Activated effector memory CD4-positive, alpha-beta T cell treated with Interleukin-2 at 50 U/mL for 16 hours (primary cell): Measurements from ENCODE around the gene CHRM2.

Source experiments
- DNase-seq: peaks from one replicate; pipeline ENCODE4 v3.0.0-alpha.2; 2020

The CHRM2 gene

GRCh38 chr7:136897676-136898075, 29.2 kb downstream of the CHRM2 start:
- DNase-seq: no peak

GRCh38 chr7:136900005-136900404, 31.6 kb downstream of the CHRM2 start:
- no peak for DNase-seq

- no peak for DNase-seq
Measured at GRCh38 chr7:136910771-136911170, 42.3 kb downstream of the CHRM2 start.

- no peak for DNase-seq
Measured at GRCh38 chr7:136911344-136911743, 42.9 kb downstream of the CHRM2 start.

- no peak for DNase-seq
Measured at GRCh38 chr7:136912339-136912738, 43.9 kb downstream of the CHRM2 start.

GRCh38 chr7:136914016-136914415, 45.6 kb downstream of the CHRM2 start:
- DNase-seq: no peak

DNA sequence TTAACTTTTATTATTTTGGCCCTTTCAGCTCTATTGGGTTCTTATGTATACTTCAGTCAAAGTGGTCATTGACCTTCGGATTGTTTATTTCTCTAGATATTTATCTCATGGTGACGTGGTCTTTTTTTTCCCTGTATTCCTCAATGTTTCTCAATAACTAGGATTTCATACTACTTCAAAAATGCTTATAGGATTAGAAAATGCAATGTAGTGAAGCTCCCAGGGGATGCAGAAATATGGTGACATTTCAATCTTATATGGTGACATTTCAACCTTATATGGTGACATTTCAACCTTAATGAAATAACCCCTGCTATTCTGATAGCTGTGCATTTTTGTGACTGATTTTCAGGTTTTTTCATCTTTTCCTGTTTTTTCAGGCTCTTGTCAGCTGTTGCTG, 51.4 kb downstream of the CHRM2 start:
- DNase-seq: no peak

DNA sequence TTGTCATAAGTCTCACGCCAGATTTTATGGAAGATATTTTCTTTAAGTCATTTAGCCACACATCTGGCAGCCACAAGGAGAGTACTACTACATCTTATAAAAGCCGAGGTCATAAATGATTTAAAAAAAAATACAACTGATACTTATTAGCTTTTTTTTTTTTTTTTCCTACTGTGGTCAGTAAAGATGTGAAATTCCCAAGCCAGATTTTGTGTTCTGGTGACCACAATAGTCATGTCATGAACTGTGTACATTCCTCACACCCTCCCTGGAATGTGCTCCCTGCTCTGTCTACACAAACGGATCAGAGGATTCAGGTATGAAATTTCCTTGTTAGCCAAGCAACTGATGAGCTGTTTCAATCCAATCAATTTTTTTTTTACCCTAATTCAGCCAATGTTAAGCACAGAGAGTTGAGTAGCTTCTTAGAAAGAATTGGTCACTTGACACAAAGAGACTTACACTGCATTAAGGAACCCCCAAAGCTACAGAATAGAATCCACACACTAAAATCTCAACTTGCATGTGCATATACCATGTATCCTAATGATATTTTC, 54.7 kb downstream of the CHRM2 start:
- DNase-seq: no peak

GRCh38 chr7:136925044-136925443, 56.6 kb downstream of the CHRM2 start:
- no peak for DNase-seq

GRCh38 chr7:136925556-136925955, 57.1 kb downstream of the CHRM2 start:
- no peak for DNase-seq

GRCh38 chr7:136931169-136931867, 62.9 kb downstream of the CHRM2 start:
- DNase-seq: no peak

DNA sequence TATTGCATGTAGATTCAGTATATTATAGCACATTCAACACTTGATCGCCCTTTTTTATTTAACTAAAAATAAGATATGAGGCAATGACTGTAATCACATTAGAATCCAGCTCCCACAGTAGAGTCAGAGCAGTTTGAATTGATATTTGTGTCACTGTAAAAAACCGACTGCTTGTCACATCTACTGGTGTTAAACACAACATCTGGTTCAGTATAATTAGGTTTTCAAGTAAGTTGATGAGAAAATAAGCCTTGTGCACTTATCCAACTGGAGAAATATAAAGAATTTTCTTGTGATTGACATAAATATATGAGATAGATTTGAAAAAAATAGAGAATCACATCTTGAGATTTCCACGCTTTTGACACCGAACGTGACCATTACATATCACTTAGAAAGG, 69.0 kb downstream of the CHRM2 start:
- DNase-seq: no peak

- no peak for DNase-seq
Measured at GRCh38 chr7:136938476-136938875, 70.0 kb downstream of the CHRM2 start.

DNA sequence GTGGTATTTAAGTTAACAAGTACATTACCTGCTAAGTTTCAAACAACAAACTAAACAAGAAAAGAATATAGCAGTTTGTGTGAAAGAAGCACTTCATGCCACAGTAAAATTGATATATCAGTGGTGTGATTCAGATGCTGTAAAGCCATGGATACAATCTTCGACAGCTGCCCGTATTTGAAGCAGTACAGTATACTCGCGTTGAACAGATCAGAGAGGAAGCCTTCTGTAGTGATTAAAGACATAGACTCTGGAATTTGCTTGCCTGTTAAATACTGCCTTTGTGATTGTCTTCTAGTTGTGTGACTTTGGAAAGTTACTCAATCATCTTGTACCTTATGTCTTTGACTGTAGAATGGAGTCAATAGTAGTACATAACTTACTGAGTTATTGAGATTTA, 71.7 kb downstream of the CHRM2 start:
- no peak for DNase-seq

DNA sequence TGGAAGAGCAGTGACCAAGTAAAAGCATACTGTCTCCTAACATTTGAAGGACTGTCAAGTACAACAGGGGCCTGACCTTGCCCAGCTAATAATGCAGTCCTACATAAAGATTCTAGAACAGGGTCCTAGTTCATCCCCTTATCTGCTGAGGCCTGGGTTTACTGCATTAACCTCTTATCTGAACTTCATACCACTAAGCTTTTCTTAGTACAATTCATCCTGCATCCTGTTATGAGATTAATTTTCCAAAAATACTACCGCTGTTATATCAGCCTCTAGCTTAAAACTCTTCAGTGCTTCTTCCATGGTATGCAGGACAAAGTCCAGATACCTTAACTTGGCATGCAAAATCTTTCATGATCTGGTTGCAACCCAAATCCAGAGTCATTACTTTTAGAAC, 72.5 kb downstream of the CHRM2 start:
- DNase-seq: no peak

DNA sequence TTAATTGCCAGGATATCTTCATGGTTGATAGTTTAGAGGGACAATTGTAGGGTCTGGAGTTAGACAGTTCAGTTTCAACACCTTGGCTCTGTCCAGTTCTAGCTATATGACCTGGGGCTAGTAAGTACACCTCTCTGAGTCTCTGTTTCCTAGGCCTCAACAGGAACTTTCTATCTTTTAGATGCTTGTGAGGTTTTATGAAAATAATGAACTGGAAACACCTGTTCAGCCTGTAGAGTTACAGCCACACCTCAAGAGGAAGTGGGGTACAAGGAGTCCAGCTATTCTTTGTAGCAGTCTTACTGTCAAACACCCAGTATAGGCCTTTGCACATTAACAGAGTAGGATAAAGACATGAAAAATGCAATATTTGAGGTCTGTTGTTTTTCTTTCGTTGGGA, 73.4 kb downstream of the CHRM2 start:
- no peak for DNase-seq

DNA sequence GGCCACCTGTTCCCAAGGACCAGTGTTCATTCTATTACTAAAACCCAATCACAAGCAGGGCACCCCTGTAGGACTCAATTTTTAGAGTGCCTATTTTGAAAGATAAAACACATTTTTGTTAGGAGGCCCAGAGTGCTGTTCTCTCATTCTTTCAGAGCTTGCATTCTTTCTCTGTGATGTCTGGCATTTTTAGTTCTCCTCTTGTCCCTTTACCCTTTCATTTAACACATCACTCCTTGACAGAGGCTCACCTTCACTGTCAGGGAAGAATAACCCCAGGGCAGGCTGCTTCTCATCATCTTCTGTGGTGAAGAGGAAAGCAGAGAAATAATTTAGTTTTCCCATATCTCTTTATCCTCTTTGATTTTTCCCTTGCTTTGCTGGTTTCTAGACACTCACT, 73.9 kb downstream of the CHRM2 start:
- no peak for DNase-seq

DNA sequence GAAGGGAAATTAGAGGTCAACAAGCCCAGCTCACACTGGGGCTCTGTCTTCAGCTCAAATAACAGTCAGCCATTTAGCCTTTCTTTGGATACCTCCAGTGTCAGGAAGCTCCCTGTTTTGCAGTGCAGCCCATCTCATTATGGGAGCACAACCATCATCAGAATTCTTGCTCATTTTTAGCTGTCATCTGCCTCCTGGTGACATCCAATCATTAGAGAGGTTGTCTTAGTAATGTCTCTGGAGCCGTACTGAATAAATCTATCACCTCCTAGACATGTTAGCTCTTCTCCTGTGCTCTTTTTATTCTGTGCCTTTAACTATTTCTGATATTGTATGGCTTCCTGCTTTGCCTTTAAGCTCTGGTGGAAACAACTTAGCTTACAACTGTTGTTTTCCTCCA, 74.5 kb downstream of the CHRM2 start:
- no peak for DNase-seq

GRCh38 chr7:136947347-136947746, 78.9 kb downstream of the CHRM2 start:
- DNase-seq: no peak

DNA sequence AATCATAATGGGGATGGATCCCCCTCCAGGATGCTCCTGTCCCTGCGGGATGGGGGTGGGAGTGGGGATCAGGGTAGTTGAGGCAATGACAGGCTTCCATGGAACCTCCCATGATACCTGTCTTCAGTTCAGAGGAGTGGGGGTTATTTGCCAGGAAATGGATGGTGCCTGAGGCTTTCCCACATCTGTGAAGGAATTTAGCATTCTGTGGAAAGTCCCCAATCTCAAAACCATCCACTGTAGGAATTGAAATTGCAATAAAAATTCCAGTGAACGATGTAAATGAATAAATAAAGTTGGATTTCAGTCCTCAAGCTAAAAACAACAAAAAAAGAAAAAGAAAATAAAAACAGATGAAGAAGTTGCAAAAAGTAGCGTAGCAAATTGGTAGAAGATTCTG, 81.9 kb downstream of the CHRM2 start:
- no peak for DNase-seq

DNA sequence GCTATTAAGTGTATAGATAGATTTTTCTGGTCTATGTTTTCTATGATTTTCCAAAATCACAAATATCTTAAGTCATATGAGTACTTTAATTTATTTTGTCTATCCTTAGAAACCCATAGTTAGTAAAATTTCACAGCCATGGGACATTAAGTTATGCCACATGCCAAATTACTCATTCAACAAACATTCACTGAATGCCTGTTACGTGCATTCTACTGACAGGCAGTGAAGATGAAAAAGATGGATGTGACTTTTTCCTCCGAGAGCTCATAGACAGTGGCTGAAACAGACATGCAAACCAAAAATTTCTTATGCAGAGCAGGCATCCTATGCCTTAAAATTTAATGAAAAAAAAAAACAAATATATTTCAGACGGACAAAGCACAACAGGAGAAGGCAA, 84.9 kb downstream of the CHRM2 start:
- no peak for DNase-seq

- no peak for DNase-seq
Measured at GRCh38 chr7:136956232-136956631, 87.8 kb downstream of the CHRM2 start.

GRCh38 chr7:136956671-136957070, 88.2 kb downstream of the CHRM2 start:
- DNase-seq: no peak

GRCh38 chr7:136957391-136957790, 88.9 kb downstream of the CHRM2 start:
- no peak for DNase-seq

DNA sequence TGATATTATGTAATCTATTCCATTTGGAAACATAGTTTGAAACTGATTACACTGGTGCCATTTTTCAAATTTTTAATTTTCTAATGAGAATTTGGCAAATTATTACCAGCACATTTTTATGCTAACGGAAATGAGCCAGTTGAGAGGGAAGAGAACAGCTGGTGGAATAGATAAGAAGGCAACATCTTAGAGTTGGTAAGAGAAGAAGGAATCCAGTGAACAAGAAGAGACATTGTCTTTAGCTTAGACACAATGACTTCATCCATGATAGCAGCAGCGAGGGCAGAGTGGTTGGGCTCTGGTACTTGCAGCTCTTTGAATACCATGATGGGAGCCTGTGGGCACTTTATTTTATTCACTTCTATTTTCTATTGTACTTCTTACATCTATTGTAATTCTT, 89.6 kb downstream of the CHRM2 start:
- no peak for DNase-seq
